ENCODE data around the gene KCNIP1. TPM values are rescaled to one million over a fixed set of nuclear protein-coding genes. Genes with fewer than 3 reads are reported as not detected.

Gene KCNIP1
- total and polyA plus RNA-seq, 9 of the 15 experiments (the other 6 are each of a cell fraction or from before 2014, with no cell fraction given): not detected

GRCh38 chr5:170463426-170463825 lies 40.4 kb upstream of the KCNIP1 start:
- intact Hi-C loops (cut with micrococcal nuclease) (no loop called here), in situ Hi-C loops (cut with MboI) (no loop called here)
- Histone ChIP-seq H2AFZ (ENCODE audit: low read depth, low read length) (no peak overlapping the region), H3K79me2 (ENCODE audit: control insufficient read depth, insufficient read depth, low read length) (no peaks in the 10 kb centered on the region), H3K9ac (ENCODE audit: insufficient read depth in 1 of 2, low read depth in 2 of 2, low read length in 2 of 2) (no peak overlapping the region), H3K4me1 (replicated peaks in 1 of 2; ENCODE audit: control insufficient read depth in 2 of 2, insufficient read depth in 2 of 2, low read length in 2 of 2) (no peaks in the 10 kb centered on the region), H3K27me3 (ENCODE audit: control insufficient read depth in 2 of 2, insufficient read depth in 2 of 2, low read length in 2 of 2) (peaks cover 6 to 9% of the 10 kb centered on the region in 2 experiments; a peak in 3 of 5 replicates), H4K20me1 (replicated peaks; ENCODE audit: control insufficient read depth, insufficient read depth, low read length) (no peaks in the 10 kb centered on the region), H3K9me1 (ENCODE audit: control insufficient read depth, insufficient read depth, low read length) (no peaks in the 10 kb centered on the region), H3K4me3 (no peak overlapping the region), H3K4me2 (ENCODE audit: insufficient read depth, low read length) (no peak overlapping the region), H3K27ac (ENCODE audit: extremely low read depth, low read depth, low read length) (no peak overlapping the region), H3K9me3 (replicated peaks; ENCODE audit: control insufficient read depth, insufficient read depth, low read depth, low read length) (no peaks in the 10 kb centered on the region), H3K36me3 (ENCODE audit: control insufficient read depth, insufficient read depth, low read length) (no peaks in the 10 kb centered on the region)
- ChIA-PET CTCF (ENCODE audit: low intra/inter-chr PET ratio) (no interaction called here), POLR2A (no interaction called here)
- no TSS peak for BruUV-seq (replicated peaks)
- DNase-seq (ENCODE audit: extremely low read depth in 1 of 4, low spot score in 3 of 4) (no peak), ATAC-seq (no peak), FAIRE-seq (no peak)
- 0% methylated on average over 1 of the region's 1 CpG for WGBS (ENCODE audit: insufficient coverage, low coverage, missing lambda C conversion rate)
- no peak for TF ChIP-seq THAP7 (CRISPR knock-in tag; IDR thresholded peaks at IDR 0.05)
- TF ChIP-seq RBM22 (IDR thresholded peaks at IDR 0.05; ENCODE audit: low read depth, low read length, poor library complexity, severe bottlenecking): no peak
- no peak for TF ChIP-seq ZSCAN32 (CRISPR knock-in tag; IDR thresholded peaks at IDR 0.05)
- no peak for TF ChIP-seq ZNF217 (CRISPR knock-in tag; IDR thresholded peaks at IDR 0.05)
- no peak for TF ChIP-seq RBM17 (IDR thresholded peaks at IDR 0.05; ENCODE audit: borderline replicate concordance, low read depth, low read length)
- no peak for TF ChIP-seq NFATC3 (IDR thresholded peaks at IDR 0.05)
- TF ChIP-seq RREB1 (CRISPR knock-in tag; IDR thresholded peaks at IDR 0.05): no peak
- no peak for TF ChIP-seq TBL1XR1 (IDR thresholded peaks at IDR 0.05; ENCODE audit: low read length in 2 of 2)
- TF ChIP-seq E2F8 (IDR thresholded peaks at IDR 0.05; ENCODE audit: low read depth, partially characterized antibody): no peak
- no peak for TF ChIP-seq SREBF2 (CRISPR knock-in tag; IDR thresholded peaks at IDR 0.05)
- TF ChIP-seq ZHX1 (conservative IDR thresholded peaks at IDR 0.05; ENCODE audit: low read length): no peak
